Measurements from ENCODE around the gene MORF4L1. TPM values are rescaled to one million over a fixed set of nuclear protein-coding genes. Genes with fewer than 3 reads are reported as not detected.

MORF4L1 gene
- total RNA-seq, 1 donor from 2014 or later, result 661 TPM

DNA sequence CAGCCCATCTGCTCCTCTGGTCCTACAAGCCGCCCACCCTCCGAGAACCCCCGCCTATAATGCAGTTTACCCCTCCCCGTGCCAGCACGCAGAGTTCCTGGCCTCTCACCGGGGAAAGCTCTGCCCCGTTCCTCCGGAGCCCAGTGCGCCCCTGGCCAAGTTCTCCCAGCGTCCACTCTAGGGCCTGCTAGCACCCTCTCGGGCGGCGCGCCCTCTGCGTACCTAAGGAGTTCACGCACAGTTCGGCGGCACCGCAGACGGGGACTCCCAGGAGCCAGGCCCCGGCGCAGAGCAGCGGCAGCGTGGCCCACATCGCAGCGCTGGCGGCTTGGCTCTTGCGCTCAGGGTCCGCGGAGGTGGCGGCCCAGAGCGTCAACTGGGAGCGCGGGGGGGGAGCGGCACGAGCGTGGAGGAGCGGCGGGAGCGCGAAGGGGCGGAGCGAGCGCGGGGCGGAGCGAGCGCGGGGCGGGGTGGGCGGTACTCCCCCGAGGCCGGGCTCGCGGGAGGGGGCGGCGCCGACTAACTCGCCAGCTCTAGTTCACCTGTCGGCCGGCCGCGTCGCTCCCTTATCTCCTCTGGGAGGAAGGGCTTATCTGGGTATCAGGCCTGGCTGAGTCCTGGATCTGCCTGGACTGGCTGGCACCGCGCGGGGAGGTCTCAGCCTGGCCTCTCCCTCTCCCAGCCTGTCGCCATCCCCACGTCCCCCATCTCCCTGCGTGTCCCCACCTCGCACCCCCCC, 72.1 kb downstream of the MORF4L1 start, which contains the start of gene CTSH:
Gene CTSH (minus strand): TSS at position 378 of the 739 bp plus-strand sequence. CDS start 65 bp downstream, at position 313.
- DNase-seq (ENCODE audit: low spot score), result no peak

DNA sequence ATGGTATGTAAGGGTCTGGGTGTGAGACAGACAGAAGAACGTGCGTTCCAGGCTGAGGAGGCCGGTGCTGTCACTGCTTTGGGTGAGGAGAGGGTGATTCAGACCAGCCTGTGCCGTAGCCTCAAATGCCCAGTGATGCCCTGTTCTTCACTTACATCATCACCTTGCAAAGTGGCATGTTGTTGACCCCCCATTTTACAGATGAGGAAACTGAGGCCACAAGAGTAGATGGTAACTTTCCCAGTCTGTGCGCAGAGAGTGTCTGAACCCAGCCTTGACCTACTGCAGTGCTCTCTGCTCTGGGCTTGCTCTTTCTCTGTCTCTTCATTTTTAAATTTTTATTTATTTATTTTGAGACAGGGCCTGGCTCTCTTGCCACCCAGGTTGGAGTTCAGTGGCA, 73.8 kb downstream of the MORF4L1 start:
- no peak for DNase-seq (ENCODE audit: low spot score)

DNA sequence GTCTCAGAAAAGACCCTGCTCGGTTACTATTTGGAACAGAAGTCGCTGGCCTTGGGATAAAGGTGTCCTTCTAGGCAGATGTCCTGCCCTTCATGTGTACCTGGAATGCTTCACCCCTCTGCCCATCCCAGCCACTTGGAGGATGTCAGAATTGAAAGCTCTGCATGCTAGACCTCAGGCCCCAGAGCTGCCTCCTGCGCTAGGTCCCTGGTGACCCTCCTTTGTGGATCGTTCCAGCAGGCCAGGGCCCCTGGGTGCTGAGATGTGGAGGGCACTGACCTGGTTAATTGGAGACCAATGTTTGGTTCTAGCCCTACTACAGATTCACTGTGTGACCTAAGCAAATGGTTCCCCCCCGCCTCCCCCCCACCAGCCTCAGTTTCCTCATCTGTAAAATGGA, 74.8 kb downstream of the MORF4L1 start:
- no peak for DNase-seq (ENCODE audit: low spot score)

Other genes with a start within 250 kb of the MORF4L1 start
- gene CHRNB4, start 231.7 kb upstream of the MORF4L1 start, total RNA-seq (ENCODE audit: insufficient read depth, low replicate concordance), result 0.48 TPM
- 2.4 TPM for gene ADAMTS7, start 61.4 kb upstream of the MORF4L1 start, total RNA-seq (ENCODE audit: insufficient read depth, low replicate concordance)
- gene CTSH, start 72.2 kb downstream of the MORF4L1 start, total RNA-seq (ENCODE audit: insufficient read depth, low replicate concordance), result 19.3 TPM
- 1.7 TPM for gene RASGRF1, start 217.9 kb downstream of the MORF4L1 start, total RNA-seq (ENCODE audit: insufficient read depth, low replicate concordance)